HG02763 (cell line): ENCODE data around the gene DAW1.
A peak's percentile ranks its signal among the peaks of the same experiment; 100 is the strongest.

Source experiments
- ATAC-seq: cut with Tn5 transposase; IDR thresholded peaks from one replicate; pipeline ENCODE4 v1.9.1; 2021; ENCODE audit warnings: mild to moderate bottlenecking, moderate library complexity; ENCODE audit not compliant: unreplicated experiment

DAW1 gene

GRCh38 chr2:227861011-227861410 lies 10.4 kb upstream of the DAW1 start:
- no peak for ATAC-seq

- ATAC-seq, result peak; percentile 46
These were observed 9.1 kb upstream of the DAW1 start for GRCh38 chr2:227862227-227862740.

GRCh38 chr2:227862741-227863588 lies 8.5 kb upstream of the DAW1 start:
- no peak for ATAC-seq

GRCh38 chr2:227864161-227864756 lies 7.2 kb upstream of the DAW1 start:
- no peak for ATAC-seq

GRCh38 chr2:227865291-227865690 lies 6.1 kb upstream of the DAW1 start:
- no peak for ATAC-seq

- ATAC-seq, result no peak
These were observed 4.0 kb upstream of the DAW1 start for GRCh38 chr2:227867386-227867785.

- no peak for ATAC-seq
These were observed 589 bp upstream of the DAW1 start for GRCh38 chr2:227870710-227871374.

GRCh38 chr2:227872676-227873075 lies 1.2 kb downstream of the DAW1 start:
- ATAC-seq, result no peak

- no peak for ATAC-seq
These were observed 4.9 kb downstream of the DAW1 start for GRCh38 chr2:227876300-227876801.

GRCh38 chr2:227877421-227878310 lies 6.2 kb downstream of the DAW1 start:
- ATAC-seq, result no peak

GRCh38 chr2:227880460-227880859 lies 9.0 kb downstream of the DAW1 start:
- ATAC-seq, result no peak

GRCh38 chr2:227881866-227882517 lies 10.6 kb downstream of the DAW1 start:
- ATAC-seq, result peak; percentile 81

- ATAC-seq, result peak; percentile 85
These were observed 13.1 kb downstream of the DAW1 start for GRCh38 chr2:227884511-227884947.

- ATAC-seq, result no peak
These were observed 14.7 kb downstream of the DAW1 start for GRCh38 chr2:227886149-227886548.

GRCh38 chr2:227888289-227888688 lies 16.9 kb downstream of the DAW1 start:
- no peak for ATAC-seq

- ATAC-seq, result no peak
These were observed 17.9 kb downstream of the DAW1 start for GRCh38 chr2:227889336-227889735.

GRCh38 chr2:227890495-227891079 lies 19.2 kb downstream of the DAW1 start:
- no peak for ATAC-seq

- no peak for ATAC-seq
These were observed 20.2 kb downstream of the DAW1 start for GRCh38 chr2:227891673-227892072.

GRCh38 chr2:227903381-227903780 lies 31.9 kb downstream of the DAW1 start:
- no peak for ATAC-seq

GRCh38 chr2:227906991-227907390 lies 35.6 kb downstream of the DAW1 start:
- ATAC-seq, result no peak
